H1 (cell line): ENCODE measurements around the gene F10. TPM values are rescaled to one million over a fixed set of nuclear protein-coding genes. Genes with fewer than 3 reads are reported as not detected.

Source experiments
- CTCF ChIA-PET: fragments of 300-600 bp; sonication (Branson Sonifier 250); formaldehyde crosslinking; loops from one replicate; lab custom pipeline; 2021; ENCODE audit not compliant: partially characterized antibody; lab: Charles Lee
- POLR2A ChIA-PET: fragments of 300-600 bp; sonication (Branson Sonifier 250); formaldehyde crosslinking; loops from one replicate; lab custom pipeline; 2021; ENCODE audit warnings: inconsistent platforms; ENCODE audit not compliant: partially characterized antibody; lab: Charles Lee
- DNase-seq, 2 experiments: peaks; one replicate each; pipeline versions ENCODE4 v3.0.0 to v3.0.0-alpha.2; 2010 to 2022; ENCODE audit warnings: low spot score in 2 of 2, low read depth in 1 of 2, mixed read lengths in 1 of 2
- FAIRE-seq: peaks from 2 replicates; lab custom pipeline; 2011; peaks lifted over from hg19 to GRCh38; lab: Jason Lieb, UNC
- H2AFZ ChIP-seq: 2 replicates; pipeline ENCODE4 v1.8.1; 2012; ENCODE audit warnings: low read length, inconsistent platforms
- H2AK5ac ChIP-seq: 2 replicates; pipeline ENCODE4 v1.6.1; 2013; ENCODE audit warnings: low read depth, low read length
- H2BK120ac ChIP-seq: replicated peaks from 2 replicates; pipeline ENCODE3; 2013; ENCODE audit warnings: low read depth, low read length, inconsistent platforms
- H2BK12ac ChIP-seq: 2 replicates; pipeline ENCODE4 v1.6.1; 2013; ENCODE audit warnings: low read depth, low read length
- H2BK15ac ChIP-seq: 2 replicates; pipeline ENCODE4 v1.6.1; 2013; ENCODE audit warnings: low read length
- H2BK20ac ChIP-seq: 2 replicates; pipeline ENCODE4 v1.6.1; 2013; ENCODE audit warnings: low read length
- H2BK5ac ChIP-seq: 2 replicates; pipeline ENCODE4 v1.6.1; 2013; ENCODE audit warnings: low read depth, low read length
- H3K14ac ChIP-seq: 2 replicates; pipeline ENCODE4 v1.6.1; 2013; ENCODE audit warnings: inconsistent platforms; ENCODE audit not compliant: insufficient read length
- H3K18ac ChIP-seq: 2 replicates; pipeline ENCODE4 v1.6.1; 2013; ENCODE audit warnings: low read length; ENCODE audit errors: extremely low read depth
- H3K23ac ChIP-seq: 2 replicates; pipeline ENCODE4 v1.6.1; 2013; ENCODE audit warnings: inconsistent platforms; ENCODE audit not compliant: insufficient read length
- H3K23me2 ChIP-seq: 2 replicates; pipeline ENCODE4 v1.6.1; 2013; ENCODE audit warnings: low read depth, low read length
- H3K27ac ChIP-seq: 2 replicates; pipeline ENCODE4 v1.6.1; 2011; ENCODE audit warnings: low read depth, low read length, inconsistent platforms
- H3K27me3 ChIP-seq, 4 experiments: replicated peaks in 1 of 4; 1 replicate in 1 of 4; 2 replicates in 3 of 4; pipeline versions ENCODE4 v1.6.1 to v1.8.1; 2011 to 2013; ENCODE audit warnings: low read length in 3 of 4, mild to moderate bottlenecking in 3 of 4, inconsistent platforms in 2 of 4, mixed read lengths in 2 of 4, moderate library complexity in 1 of 4; ENCODE audit not compliant: control insufficient read depth in 3 of 4, insufficient read depth in 3 of 4; ENCODE audit errors: extremely low read depth in 1 of 4
- H3K36me3 ChIP-seq, 4 experiments: 2 replicates each; pipeline versions ENCODE4 v1.6.1 to v1.8.1; 2011 to 2013; ENCODE audit warnings: mild to moderate bottlenecking in 4 of 4, low read length in 3 of 4, moderate library complexity in 2 of 4, control low read depth in 1 of 4, inconsistent platforms in 1 of 4; ENCODE audit not compliant: insufficient read depth in 4 of 4, control insufficient read depth in 2 of 4
- H3K4ac ChIP-seq: replicated peaks from 2 replicates; pipeline ENCODE3; 2013; ENCODE audit warnings: low read length, low read depth, mixed read lengths, inconsistent platforms; ENCODE audit not compliant: insufficient read length
- H3K4me1 ChIP-seq, 4 experiments: replicated peaks in 1 of 4; 1 replicate in 1 of 4; 2 replicates in 3 of 4; pipeline versions ENCODE4 v1.6.1 to v1.8.1; 2011 to 2013; ENCODE audit warnings: low read length in 3 of 4, inconsistent platforms in 2 of 4, mixed read lengths in 1 of 4; ENCODE audit not compliant: insufficient read depth in 4 of 4, control insufficient read depth in 3 of 4
- H3K4me2 ChIP-seq, 2 experiments: 2 replicates each; pipeline versions ENCODE4 v1.6.1 to v1.8.1; 2011 to 2013; ENCODE audit warnings: low read depth in 2 of 2, low read length in 2 of 2, control low read depth in 1 of 2, inconsistent platforms in 1 of 2, mild to moderate bottlenecking in 1 of 2; ENCODE audit not compliant: insufficient read depth in 1 of 2
- H3K4me3 ChIP-seq, 4 experiments: fragments of 200-600, 300-600 bp in 1 of 4; sonication (generic), shearing (Covaris generic), sonication (Bioruptor Twin) in 1 of 4; 2 replicates each; pipeline versions ENCODE4 v1.5.1 to v1.8.1; 2011 to 2016; ENCODE audit warnings: low read length in 4 of 4, low read depth in 3 of 4, control low read depth in 2 of 4, inconsistent platforms in 2 of 4, mild to moderate bottlenecking in 2 of 4, mixed read lengths in 1 of 4, moderate library complexity in 1 of 4; ENCODE audit not compliant: insufficient read depth in 2 of 4; ENCODE audit errors: extremely low read depth in 1 of 4
- H3K56ac ChIP-seq: replicated peaks from 2 replicates; pipeline ENCODE3; 2013; ENCODE audit warnings: low read depth, mild to moderate bottlenecking, mixed read lengths, low read length, inconsistent platforms; ENCODE audit not compliant: insufficient read length
- H3K79me1 ChIP-seq: 2 replicates; pipeline ENCODE4 v1.6.1; 2013; ENCODE audit warnings: low read depth, low read length, control low read depth
- H3K79me2 ChIP-seq, 2 experiments: 2 replicates each; pipeline versions ENCODE4 v1.6.1 to v1.8.1; 2012 to 2013; ENCODE audit warnings: low read length in 2 of 2, mild to moderate bottlenecking in 2 of 2, inconsistent platforms in 1 of 2; ENCODE audit not compliant: insufficient read depth in 2 of 2, control insufficient read depth in 1 of 2
- H3K9ac ChIP-seq, 4 experiments: replicated peaks in 1 of 4; 1 replicate in 1 of 4; 2 replicates in 3 of 4; pipeline versions ENCODE4 v1.6.1 to v1.8.1; 2011 to 2013; ENCODE audit warnings: low read depth in 3 of 4, low read length in 3 of 4, control low read depth in 2 of 4, mild to moderate bottlenecking in 2 of 4, moderate library complexity in 2 of 4, inconsistent platforms in 1 of 4; ENCODE audit errors: extremely low read depth in 1 of 4
- H3K9me3 ChIP-seq, 2 experiments: 2 replicates each; pipeline versions ENCODE4 v1.6.1 to v1.8.1; 2012 to 2013; ENCODE audit warnings: mild to moderate bottlenecking in 2 of 2, moderate library complexity in 2 of 2, control low read depth in 1 of 2, inconsistent platforms in 1 of 2, low read depth in 1 of 2, low read length in 1 of 2, mixed read lengths in 1 of 2; ENCODE audit not compliant: insufficient read depth in 2 of 2
- H4K20me1 ChIP-seq, 2 experiments: replicated peaks in 1 of 2; 2 replicates each; pipeline versions ENCODE3 to v1.8.1; 2011 to 2013; ENCODE audit warnings: inconsistent platforms in 2 of 2, low read length in 2 of 2, mild to moderate bottlenecking in 1 of 2; ENCODE audit not compliant: insufficient read depth in 2 of 2, control insufficient read depth in 1 of 2
- H4K5ac ChIP-seq: 2 replicates; pipeline ENCODE4 v1.6.1; 2013; ENCODE audit warnings: low read length, low read depth, mixed read lengths, inconsistent platforms; ENCODE audit not compliant: insufficient read length
- H4K8ac ChIP-seq: 2 replicates; pipeline ENCODE4 v1.8.0; 2013; ENCODE audit warnings: mild to moderate bottlenecking, moderate library complexity, low read length, inconsistent platforms; ENCODE audit not compliant: insufficient read depth; ENCODE audit errors: extremely low read depth
- H4K91ac ChIP-seq: replicated peaks from 2 replicates; pipeline ENCODE3; 2013; ENCODE audit warnings: low read length, mixed read lengths, inconsistent platforms; ENCODE audit not compliant: insufficient read length
- BACH1 ChIP-seq: IDR thresholded peaks from 2 replicates; pipeline ENCODE4 v1.6.1; 2012; ENCODE audit warnings: low read length, improper control_type of control experiment
- CREB1 ChIP-seq: IDR thresholded peaks from 2 replicates; pipeline ENCODE4 v1.6.1; 2012; ENCODE audit warnings: inconsistent platforms
- POLR2AphosphoS5 ChIP-seq: IDR thresholded peaks from 2 replicates; pipeline ENCODE4 v1.6.1; 2011; ENCODE audit warnings: low read depth, low read length
- WGBS, 2 experiments: shearing (Covaris generic) in 1 of 2; methylation state at CpG; one replicate each; pipeline versions ENCODE4 v1.1.6 to v1.1.7; 2013 to 2015; ENCODE audit warnings: low lambda C conversion rate in 2 of 2, mixed read lengths in 2 of 2, inconsistent platforms in 1 of 2, low coverage in 1 of 2, missing lambda C conversion rate in 1 of 2; ENCODE audit not compliant: insufficient replicate concordance in 2 of 2, insufficient coverage in 1 of 2, insufficient read length in 1 of 2; ENCODE audit errors: extremely low coverage in 1 of 2, missing lambda C conversion rate in 1 of 2; 5-methylcytosine and 5-hydroxymethylcytosine counted together
- polyA plus RNA-seq, 7 experiments: library from polyadenylated mRNA; depleted of rRNA in 3 of 7; stranded (reverse) in 5 of 7; unstranded in 2 of 7; fragments of >200 nt in 5 of 7; fragments of 200-250 nt in 2 of 7; gene quantifications; 1 replicate in 5 of 7; 2 replicates in 1 of 7; 4 replicates in 1 of 7; pipeline versions ENCODE4 v1.2.1 to v1.2.3, GENCODE V29; 2011 to 2013; ENCODE audit warnings: missing spikeins in 2 of 7, mixed read lengths in 2 of 7
- total RNA-seq: library from RNA; stranded (reverse); fragmentation: NEBNext Ultra II Directional; extraction: Animal tissue kit (Norgen Biotek cat#: 25700); gene quantifications from 2 replicates; pipeline ENCODE4 v1.2.1, GENCODE V29; 2021

Gene F10
- total and polyA plus RNA-seq, 2 of the 8 experiments (the other 6 are each of a cell fraction or from before 2014, with no cell fraction given) = 2.0 to 4.2 TPM

DNA sequence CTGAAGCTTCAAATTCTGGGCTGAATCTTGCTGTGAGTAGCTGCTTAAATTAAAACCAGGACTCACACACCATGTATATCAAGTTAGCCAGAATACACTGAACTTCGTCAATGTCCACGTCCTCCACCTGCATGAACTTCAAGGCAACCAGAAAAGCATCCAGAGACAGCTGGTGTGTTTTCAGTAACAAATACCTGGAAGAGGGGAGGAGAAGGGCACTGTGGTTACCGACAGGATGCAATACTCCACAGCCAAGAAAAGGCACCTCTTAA, 56.2 kb downstream of the F10 start:
- Histone ChIP-seq H3K79me2 (no peaks in the 10 kb centered on the region), H3K79me1 (no peaks in the 10 kb centered on the region), H3K27me3 (no peaks in the 10 kb centered on the region), H3K14ac (no peak overlapping the region), H4K20me1 (peaks cover 6 to 18% of the 10 kb centered on the region in 2 experiments), H3K4me2 (no peak overlapping the region), H2AK5ac (no peak overlapping the region), H3K4me3 (no peak overlapping the region), H3K27ac (no peak overlapping the region), H3K4me1 (peaks cover 0 to 10% (median 2%) of the 10 kb centered on the region in 4 experiments; a peak in 5 of 7 replicates), H2BK12ac (no peak overlapping the region), H3K9ac (no peak overlapping the region), H3K18ac (no peak overlapping the region), H3K23ac (no peak overlapping the region), H2AFZ (no peak overlapping the region), H4K5ac (no peak overlapping the region), H2BK15ac (no peak overlapping the region), H3K4ac (no peak overlapping the region), H4K8ac (no peak overlapping the region), H3K56ac (no peak overlapping the region), H3K9me3 (no peaks in the 10 kb centered on the region), H2BK5ac (no peak overlapping the region), H2BK20ac (no peak overlapping the region), H2BK120ac (no peak overlapping the region), H3K36me3 (peaks cover 22 to 73% (median 61%) of the 10 kb centered on the region in 4 experiments), H3K23me2 (no peaks in the 10 kb centered on the region), H4K91ac (no peak overlapping the region)
- TF ChIP-seq POLR2AphosphoS5 = no peak
- no peak for TF ChIP-seq BACH1
- no peak for TF ChIP-seq CREB1
- ChIA-PET CTCF (interaction anchor here (0.7 to 1.2 kb wide), 2 partner anchors 22 to 148 kb away, joined by 3 to 5 read pairs; no protein-coding TSS in a partner anchor), POLR2A (interaction anchor here (0.6 to 1.5 kb wide), 3 partner anchors 10 to 92 kb away, joined by 4 to 6 read pairs (median 5); no protein-coding TSS in a partner anchor)
- WGBS, 2 experiments = 84% methylated on average over 3 of the region's 3 CpGs; no CpG with 5 or more reads in 1 of the 2 experiments
- FAIRE-seq (no peak), DNase-seq (no peak)
